ENCODE data around the gene DNAJC18.

- peak; percentile 28 for TF ChIP-seq CTCF (conservative IDR thresholded peaks at IDR 0.05; ENCODE audit: low read length)
- no peak for TF ChIP-seq EZH2phosphoT487 (IDR thresholded peaks at IDR 0.05; ENCODE audit: borderline replicate concordance)
Measured at GRCh38 chr5:139385061-139386049, 54.0 kb downstream of the DNAJC18 start.
